T47D (cell line): ENCODE data around the gene PPP2R5D.

Source experiments
- DNase-seq, 2 experiments: peaks; one replicate each; pipeline versions ENCODE4 v3.0.0 to v3.0.0-alpha.2; 2011 to 2012; ENCODE audit warnings: low read depth in 1 of 2, low spot score in 1 of 2
- JUND ChIP-seq: IDR thresholded peaks from 2 replicates; pipeline ENCODE4 v1.6.1; 2012; ENCODE audit warnings: low read depth
- in situ Hi-C: cut with HindIII; loops from 2 replicates; pipeline ENCODE4 v1.10.0; 2016; ENCODE audit warnings: low sequenced_read_pairs, low pct_unique_long_range_greater_than_20kb

The PPP2R5D gene

DNA sequence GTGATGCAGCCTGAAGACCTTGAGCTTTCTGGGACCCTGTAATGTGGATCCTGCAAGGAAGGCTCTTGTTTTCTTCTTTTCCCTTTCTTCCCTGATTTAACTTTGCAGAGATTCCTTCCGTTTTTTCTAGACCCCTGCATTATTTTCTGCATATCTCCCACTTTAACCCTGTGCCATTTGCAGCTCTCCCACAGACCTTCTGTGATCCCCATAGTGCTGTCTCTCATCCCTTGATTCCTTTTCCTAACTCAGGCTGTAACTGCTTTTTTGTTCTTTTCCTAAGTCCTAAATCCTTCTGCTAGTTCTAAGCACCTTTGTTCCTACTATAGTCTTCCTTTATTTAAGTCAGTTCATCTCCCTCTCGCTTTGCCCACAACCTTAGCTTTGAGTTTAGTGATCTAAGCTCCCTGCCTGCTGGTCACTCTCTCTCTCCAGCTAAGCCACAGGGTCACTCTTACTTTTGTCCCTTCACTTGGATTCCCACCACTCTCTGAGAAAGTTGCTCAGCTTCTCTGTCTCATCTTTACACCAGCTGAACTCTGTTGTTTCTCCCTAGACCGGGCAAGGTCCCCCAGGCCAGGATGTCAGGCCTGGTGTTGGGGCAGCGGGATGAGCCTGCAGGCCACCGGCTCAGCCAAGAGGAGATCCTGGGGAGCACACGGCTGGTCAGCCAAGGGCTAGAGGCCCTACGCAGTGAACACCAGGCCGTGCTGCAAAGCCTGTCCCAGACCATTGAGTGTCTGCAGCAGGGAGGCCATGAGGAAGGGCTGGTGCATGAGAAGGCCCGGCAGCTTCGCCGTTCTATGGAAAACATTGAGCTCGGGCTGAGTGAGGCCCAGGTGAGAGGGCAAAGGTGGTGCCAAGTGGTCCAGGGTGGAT is 76.6 kb downstream of the PPP2R5D start:
- no peak for TF ChIP-seq JUND
- in situ Hi-C loops, result no loop called here
- DNase-seq, result no peak

GRCh38 chr6:43061861-43062260 is 77.5 kb downstream of the PPP2R5D start:
- no peak for TF ChIP-seq JUND
- in situ Hi-C loops, result no loop called here
- no peak for DNase-seq
